Activated naive CD8-positive, alpha-beta T cell treated with anti-CD3 and anti-CD28 coated beads for 36 hours (primary cell): ENCODE measurements around the gene OR4D11. TPM values are rescaled to one million over a fixed set of nuclear protein-coding genes. Genes with fewer than 3 reads are reported as not detected.
"Not testable (repeated sequence)": the region's sequence is repeated elsewhere in the genome, so short reads cannot be mapped to it uniquely, and the experiment has no call there.

Source experiments
- DNase-seq: peaks from one replicate; pipeline ENCODE4 v3.0.0; 2021
- H3K27ac Mint-ChIP-seq: one replicate; pipeline ENCODE4 v1.8.0; 2022; ENCODE audit warnings: mild to moderate bottlenecking, moderate library complexity, mixed read lengths
- H3K27me3 Mint-ChIP-seq: one replicate; pipeline ENCODE4 v1.8.0; 2022; ENCODE audit warnings: mild to moderate bottlenecking, mixed read lengths
- H3K36me3 Mint-ChIP-seq: one replicate; pipeline ENCODE4 v1.8.0; 2021; ENCODE audit warnings: mild to moderate bottlenecking, mixed read lengths
- H3K4me1 Mint-ChIP-seq: one replicate; pipeline ENCODE4 v1.8.0; 2021; ENCODE audit warnings: mixed read lengths
- H3K4me3 Mint-ChIP-seq: one replicate; pipeline ENCODE4 v1.8.0; 2022; ENCODE audit warnings: mild to moderate bottlenecking, moderate library complexity, mixed read lengths
- H3K9me3 Mint-ChIP-seq: one replicate; pipeline ENCODE4 v1.8.0; 2022; ENCODE audit warnings: mixed read lengths
- total RNA-seq, 2 experiments: library from RNA; stranded (reverse); gene quantifications; one replicate each; pipeline ENCODE4 v1.2.3, GENCODE V29; 2021

Gene OR4D11
- total RNA-seq: not detected

GRCh38 chr11:59503276-59503675 lies at the start of gene OR4D11:
Gene OR4D11 (plus strand): TSS chr11:59503576. CDS start chr11:59503576, 0 bp downstream.
- no peaks in the 10 kb centered on the region for H3K9me3 Mint-ChIP-seq
- H3K27me3 Mint-ChIP-seq: peaks cover 10% of the 10 kb centered on the region
- peaks cover 8% of the 10 kb centered on the region for H3K4me1 Mint-ChIP-seq
- H3K36me3 Mint-ChIP-seq: no peaks in the 10 kb centered on the region
- H3K27ac Mint-ChIP-seq: no peak within 1 kb of the TSS
- H3K4me3 Mint-ChIP-seq: no peak within 1 kb of the TSS
- no peak for DNase-seq

GRCh38 chr11:59456661-59457060 lies 46.7 kb upstream of the OR4D11 start, which contains the start of gene OR4D6:
Gene OR4D6 (plus strand): TSS chr11:59456961. CDS start chr11:59456961, 0 bp downstream.
- H3K27ac Mint-ChIP-seq: no peak within 1 kb of the TSS
- DNase-seq: no peak
- no peaks in the 10 kb centered on the region for H3K36me3 Mint-ChIP-seq
- H3K4me3 Mint-ChIP-seq: no peak within 1 kb of the TSS
- no peaks in the 10 kb centered on the region for H3K4me1 Mint-ChIP-seq
- H3K27me3 Mint-ChIP-seq: peaks cover 8% of the 10 kb centered on the region
- H3K9me3 Mint-ChIP-seq: no peaks in the 10 kb centered on the region

GRCh38 chr11:59459916-59460315 lies 43.5 kb upstream of the OR4D11 start:
- DNase-seq: no peak
- Mint-ChIP-seq H3K4me1 (no peaks in the 10 kb centered on the region), H3K27me3 (peaks cover 26% of the 10 kb centered on the region), H3K9me3 (no peaks in the 10 kb centered on the region), H3K27ac (no peak overlapping the region), H3K4me3 (no peak overlapping the region), H3K36me3 (no peaks in the 10 kb centered on the region)

GRCh38 chr11:59463190-59463641 lies 40.2 kb upstream of the OR4D11 start:
- Mint-ChIP-seq H3K36me3 (no peaks in the 10 kb centered on the region), H3K4me3 (no peak overlapping the region), H3K4me1 (no peaks in the 10 kb centered on the region), H3K27me3 (peaks cover 24% of the 10 kb centered on the region), H3K9me3 (no peaks in the 10 kb centered on the region), H3K27ac (no peak overlapping the region)
- no peak for DNase-seq

GRCh38 chr11:59473015-59473414 lies 30.4 kb upstream of the OR4D11 start, which contains the start of gene OR4D10:
Gene OR4D10 (plus strand): TSS chr11:59473315. CDS start chr11:59477430, 4,115 bp downstream.
- no peak within 1 kb of the TSS for H3K27ac Mint-ChIP-seq
- H3K27me3 Mint-ChIP-seq: peaks cover 26% of the 10 kb centered on the region
- H3K4me1 Mint-ChIP-seq: no peaks in the 10 kb centered on the region
- H3K4me3 Mint-ChIP-seq: no peak within 1 kb of the TSS
- DNase-seq: no peak
- no peaks in the 10 kb centered on the region for H3K36me3 Mint-ChIP-seq
- H3K9me3 Mint-ChIP-seq: no peaks in the 10 kb centered on the region

- H3K4me3 Mint-ChIP-seq: no peak overlapping the region
- no peak for DNase-seq
- peaks cover 20% of the 10 kb centered on the region for H3K27me3 Mint-ChIP-seq
- no peak overlapping the region for H3K27ac Mint-ChIP-seq
- no peaks in the 10 kb centered on the region for H3K4me1 Mint-ChIP-seq
- H3K9me3 Mint-ChIP-seq: no peaks in the 10 kb centered on the region
- H3K36me3 Mint-ChIP-seq: no peaks in the 10 kb centered on the region
These were observed 28.2 kb upstream of the OR4D11 start for GRCh38 chr11:59475176-59475575.

- no peaks in the 10 kb centered on the region for H3K36me3 Mint-ChIP-seq
- peaks cover 6% of the 10 kb centered on the region for H3K27me3 Mint-ChIP-seq
- no peak for DNase-seq
- no peak overlapping the region for H3K27ac Mint-ChIP-seq
- no peaks in the 10 kb centered on the region for H3K9me3 Mint-ChIP-seq
- H3K4me3 Mint-ChIP-seq: no peak overlapping the region
- no peaks in the 10 kb centered on the region for H3K4me1 Mint-ChIP-seq
These were observed 23.5 kb upstream of the OR4D11 start for GRCh38 chr11:59479906-59480305.

GRCh38 chr11:59480359-59480758 lies 23.0 kb upstream of the OR4D11 start:
- no peak for DNase-seq
- Mint-ChIP-seq H3K27me3 (peaks cover 6% of the 10 kb centered on the region), H3K27ac (no peak overlapping the region), H3K4me3 (no peak overlapping the region), H3K4me1 (no peaks in the 10 kb centered on the region), H3K36me3 (no peaks in the 10 kb centered on the region), H3K9me3 (no peaks in the 10 kb centered on the region)

- no peaks in the 10 kb centered on the region for H3K36me3 Mint-ChIP-seq
- peaks cover 8% of the 10 kb centered on the region for H3K4me1 Mint-ChIP-seq
- H3K27ac Mint-ChIP-seq: no peak overlapping the region
- no peaks in the 10 kb centered on the region for H3K9me3 Mint-ChIP-seq
- no peak overlapping the region for H3K4me3 Mint-ChIP-seq
- peaks cover 10% of the 10 kb centered on the region for H3K27me3 Mint-ChIP-seq
- no peak for DNase-seq
These were observed 1.4 kb upstream of the OR4D11 start for GRCh38 chr11:59501931-59502330.

GRCh38 chr11:59510941-59511589 lies 7.7 kb downstream of the OR4D11 start, which contains the start of gene OR4D9:
Gene OR4D9 (plus strand): TSS chr11:59511539. CDS start chr11:59514913, 3,374 bp downstream.
- Mint-ChIP-seq H3K4me3 (peak within 1 kb of the TSS; percentile 18), H3K27ac (peak within 1 kb of the TSS; percentile 34), H3K4me1 (peaks cover 22% of the 10 kb centered on the region), H3K36me3 (no peaks in the 10 kb centered on the region), H3K9me3 (no peaks in the 10 kb centered on the region), H3K27me3 (peaks cover 11% of the 10 kb centered on the region)
- DNase-seq: no peak

- no peaks in the 10 kb centered on the region for H3K36me3 Mint-ChIP-seq
- DNase-seq: no peak
- H3K4me3 Mint-ChIP-seq: no peak overlapping the region
- peaks cover 22% of the 10 kb centered on the region for H3K4me1 Mint-ChIP-seq
- H3K27me3 Mint-ChIP-seq: peaks cover 11% of the 10 kb centered on the region
- H3K9me3 Mint-ChIP-seq: no peaks in the 10 kb centered on the region
- no peak overlapping the region for H3K27ac Mint-ChIP-seq
These were observed 8.3 kb downstream of the OR4D11 start for GRCh38 chr11:59511675-59512074.

- not testable (repeated sequence) for H3K9me3 Mint-ChIP-seq, H3K4me3 Mint-ChIP-seq, H3K36me3 Mint-ChIP-seq, H3K27me3 Mint-ChIP-seq, H3K27ac Mint-ChIP-seq, H3K4me1 Mint-ChIP-seq, DNase-seq
These were observed 16.8 kb downstream of the OR4D11 start for GRCh38 chr11:59520139-59520538.

GRCh38 chr11:59520741-59521140 lies 17.4 kb downstream of the OR4D11 start:
- no peaks in the 10 kb centered on the region for H3K36me3 Mint-ChIP-seq
- no peak overlapping the region for H3K4me3 Mint-ChIP-seq
- H3K9me3 Mint-ChIP-seq: no peaks in the 10 kb centered on the region
- no peaks in the 10 kb centered on the region for H3K4me1 Mint-ChIP-seq
- DNase-seq: no peak
- no peaks in the 10 kb centered on the region for H3K27me3 Mint-ChIP-seq
- no peak overlapping the region for H3K27ac Mint-ChIP-seq

- H3K27ac Mint-ChIP-seq: no peak overlapping the region
- no peaks in the 10 kb centered on the region for H3K27me3 Mint-ChIP-seq
- no peaks in the 10 kb centered on the region for H3K9me3 Mint-ChIP-seq
- H3K4me3 Mint-ChIP-seq: no peak overlapping the region
- DNase-seq: no peak
- H3K36me3 Mint-ChIP-seq: no peaks in the 10 kb centered on the region
- H3K4me1 Mint-ChIP-seq: no peaks in the 10 kb centered on the region
These were observed 20.2 kb downstream of the OR4D11 start for GRCh38 chr11:59523541-59523940.

GRCh38 chr11:59528711-59529110 lies 25.3 kb downstream of the OR4D11 start:
- Mint-ChIP-seq H3K9me3 (no peaks in the 10 kb centered on the region), H3K27me3 (no peaks in the 10 kb centered on the region), H3K36me3 (no peaks in the 10 kb centered on the region), H3K4me1 (no peaks in the 10 kb centered on the region), H3K4me3 (no peak overlapping the region), H3K27ac (no peak overlapping the region)
- DNase-seq: no peak

- Mint-ChIP-seq H3K36me3 (no peaks in the 10 kb centered on the region), H3K27ac (no peak overlapping the region), H3K27me3 (no peaks in the 10 kb centered on the region), H3K4me1 (peaks cover 7% of the 10 kb centered on the region), H3K9me3 (no peaks in the 10 kb centered on the region), H3K4me3 (no peak overlapping the region)
- DNase-seq: no peak
These were observed 29.2 kb downstream of the OR4D11 start for GRCh38 chr11:59532620-59533019.
